WTC11 (cell line): ENCODE measurements around the gene LOC128125822.

ENCODE experiments used
- ATAC-seq: fragments of 200-7000 bp; cut with Tn5 transposase; 2 replicates; pipeline ENCODE4 v1.10.0; 2021; ENCODE audit warnings: mild to moderate bottlenecking, moderate library complexity
- CTCF ChIA-PET: fragments of 300-600 bp; sonication (Branson Sonifier 250); formaldehyde crosslinking; loops from one replicate; lab custom pipeline; 2021; ENCODE audit warnings: antibody characterized with exemption; lab: Charles Lee
- POLR2A ChIA-PET: fragments of 350-600 bp; sonication (Branson Sonifier 250); formaldehyde crosslinking; loops from one replicate; lab custom pipeline; 2021; ENCODE audit warnings: antibody characterized with exemption; lab: Charles Lee
- DNase-seq: peaks from one replicate; pipeline ENCODE4 v3.0.0; 2021; ENCODE audit warnings: low spot score
- H3K27ac Mint-ChIP-seq: 2 replicates; pipeline ENCODE4 v1.8.0; 2021; ENCODE audit warnings: mixed read lengths
- H3K27me3 Mint-ChIP-seq: 2 replicates; pipeline ENCODE4 v1.8.0; 2021; ENCODE audit warnings: low read depth, mild to moderate bottlenecking, moderate library complexity, mixed read lengths
- H3K36me3 Mint-ChIP-seq: 2 replicates; pipeline ENCODE4 v1.8.0; 2021; ENCODE audit warnings: mixed read lengths
- H3K4me1 Mint-ChIP-seq: 2 replicates; pipeline ENCODE4 v1.8.0; 2022; ENCODE audit warnings: mixed read lengths
- H3K4me3 Mint-ChIP-seq: 2 replicates; pipeline ENCODE4 v1.8.0; 2021; ENCODE audit warnings: mild to moderate bottlenecking, moderate library complexity, mixed read lengths
- H3K9me3 Mint-ChIP-seq: 2 replicates; pipeline ENCODE4 v1.8.0; 2021; ENCODE audit warnings: mixed read lengths
- ARID4B ChIP-seq: sonication (generic); formaldehyde crosslinking; IDR thresholded peaks from 2 replicates; pipeline ENCODE4 v1.8.0; 2023; ENCODE audit warnings: missing genetic modification reagents, mild to moderate bottlenecking, borderline replicate concordance
- ATF2 ChIP-seq: sonication (generic); formaldehyde crosslinking; IDR thresholded peaks from 2 replicates; pipeline ENCODE4 v1.8.1; 2022; ENCODE audit warnings: low read depth, missing genetic modification reagents, borderline replicate concordance
- CREM ChIP-seq: sonication (generic); formaldehyde crosslinking; IDR thresholded peaks from 2 replicates; pipeline ENCODE4 v1.8.1; 2022; ENCODE audit warnings: mild to moderate bottlenecking, missing genetic modification reagents, moderate library complexity
- E2F1 ChIP-seq: sonication (generic); formaldehyde crosslinking; IDR thresholded peaks from 2 replicates; pipeline ENCODE4 v1.8.0; 2022; ENCODE audit warnings: mild to moderate bottlenecking, missing genetic modification reagents
- E2F5 ChIP-seq: sonication (generic); formaldehyde crosslinking; IDR thresholded peaks from 2 replicates; pipeline ENCODE4 v1.8.1; 2022; ENCODE audit warnings: mild to moderate bottlenecking, moderate library complexity, missing genetic modification reagents
- ESRRA ChIP-seq: sonication (generic); formaldehyde crosslinking; IDR thresholded peaks from 2 replicates; pipeline ENCODE4 v1.8.1; 2022; ENCODE audit warnings: mild to moderate bottlenecking, missing genetic modification reagents, borderline replicate concordance
- FOXJ3 ChIP-seq: sonication (generic); formaldehyde crosslinking; IDR thresholded peaks from 2 replicates; pipeline ENCODE4 v1.9.0; 2021; ENCODE audit warnings: missing genetic modification reagents, mild to moderate bottlenecking, borderline replicate concordance
- FOXP4 ChIP-seq: sonication (generic); formaldehyde crosslinking; IDR thresholded peaks from 2 replicates; pipeline ENCODE4 v1.8.0; 2022; ENCODE audit warnings: mild to moderate bottlenecking, missing genetic modification reagents
- OVOL2 ChIP-seq: fragments of 250-450 bp; sonication (Bioruptor Pico); IDR thresholded peaks from 2 replicates; pipeline ENCODE4 v1.9.0; 2021; ENCODE audit warnings: mild to moderate bottlenecking, borderline replicate concordance
- RORB ChIP-seq: fragments of 250-450 bp; sonication (Bioruptor Pico); IDR thresholded peaks from 2 replicates; pipeline ENCODE4 v1.9.0; 2021; ENCODE audit warnings: mild to moderate bottlenecking
- SMAD3 ChIP-seq: sonication (generic); formaldehyde crosslinking; IDR thresholded peaks from 2 replicates; pipeline ENCODE4 v1.8.0; 2022; ENCODE audit warnings: missing genetic modification reagents, mild to moderate bottlenecking, borderline replicate concordance
- SMAD4 ChIP-seq: sonication (generic); formaldehyde crosslinking; IDR thresholded peaks from 2 replicates; pipeline ENCODE4 v1.8.0; 2022; ENCODE audit warnings: mild to moderate bottlenecking, missing genetic modification reagents
- STAT6 ChIP-seq: sonication (generic); formaldehyde crosslinking; conservative IDR thresholded peaks from 2 replicates; pipeline ENCODE4 v1.8.1; 2023; ENCODE audit warnings: mild to moderate bottlenecking, low read depth, missing genetic modification reagents, moderate library complexity
- TEAD1 ChIP-seq: sonication (generic); formaldehyde crosslinking; IDR thresholded peaks from 2 replicates; pipeline ENCODE4 v1.8.0; 2022; ENCODE audit warnings: mild to moderate bottlenecking, missing genetic modification reagents
- USF2 ChIP-seq: sonication (generic); formaldehyde crosslinking; IDR thresholded peaks from 2 replicates; pipeline ENCODE4 v1.8.1; 2023; ENCODE audit warnings: mild to moderate bottlenecking, missing genetic modification reagents, moderate library complexity
- ZNF219 ChIP-seq: sonication (generic); formaldehyde crosslinking; IDR thresholded peaks from 2 replicates; pipeline ENCODE4 v1.8.0; 2023; ENCODE audit warnings: missing genetic modification reagents, mild to moderate bottlenecking, borderline replicate concordance
- ZNF416 ChIP-seq: fragments of 250-450 bp; sonication (Bioruptor Pico); IDR thresholded peaks from 2 replicates; pipeline ENCODE4 v1.9.0; 2021; ENCODE audit warnings: mild to moderate bottlenecking, inconsistent platforms

The LOC128125822 gene

GRCh38 chr6:63599243-63599642 lies 27.0 kb downstream of the LOC128125822 start:
- TF ChIP-seq ZNF416 (CRISPR knock-in tag): no peak
- TF ChIP-seq ZNF219 (CRISPR knock-in tag): no peak
- TF ChIP-seq FOXP4 (CRISPR knock-in tag): no peak
- no peak for TF ChIP-seq CREM (CRISPR knock-in tag)
- no peak for TF ChIP-seq TEAD1 (CRISPR knock-in tag)
- TF ChIP-seq OVOL2 (CRISPR knock-in tag): no peak
- TF ChIP-seq STAT6: no peak
- TF ChIP-seq FOXJ3 (CRISPR knock-in tag): no peak
- no peak for TF ChIP-seq RORB (CRISPR knock-in tag)
- TF ChIP-seq SMAD3: no peak
- TF ChIP-seq ARID4B (CRISPR knock-in tag): no peak
- no peak for TF ChIP-seq ATF2 (CRISPR knock-in tag)
- TF ChIP-seq ESRRA (CRISPR knock-in tag): no peak
- no peak for TF ChIP-seq E2F5 (CRISPR knock-in tag)
- TF ChIP-seq SMAD4: no peak
- no peak for TF ChIP-seq E2F1
- TF ChIP-seq USF2 (CRISPR knock-in tag): no peak
- Mint-ChIP-seq H3K9me3 (no peaks in the 10 kb centered on the region; the same call in 1 of the 2 replicates), H3K27me3 (no peaks in the 10 kb centered on the region; the same call in 1 of the 2 replicates), H3K4me3 (peak overlapping the region; percentile 80), H3K36me3 (no peaks in the 10 kb centered on the region), H3K4me1 (peaks cover 9% of the 10 kb centered on the region), H3K27ac (no peak overlapping the region)
- no peak for DNase-seq
- CTCF ChIA-PET: interaction anchor here (0.7 to 2.5 kb wide), 19 partner anchors 8 to 247 kb away, joined by 3 to 25 read pairs (median 7); partner anchors contain the start of gene PHF3
- ATAC-seq: no peak
- POLR2A ChIA-PET: interaction anchor here (2.1 kb wide), 1 partner anchor 25 kb away, joined by 17 read pairs; no protein-coding TSS in a partner anchor
